ENCODE data around the gene SMIM24. TPM values are rescaled to one million over a fixed set of nuclear protein-coding genes. Genes with fewer than 3 reads are reported as not detected.

SMIM24 gene
- total and polyA plus RNA-seq, 10 of the 15 experiments (the other 5 are each of a cell fraction or from before 2014, with no cell fraction given): 0.14 to 0.44 (median 0.23) TPM; not detected in 4

DNA sequence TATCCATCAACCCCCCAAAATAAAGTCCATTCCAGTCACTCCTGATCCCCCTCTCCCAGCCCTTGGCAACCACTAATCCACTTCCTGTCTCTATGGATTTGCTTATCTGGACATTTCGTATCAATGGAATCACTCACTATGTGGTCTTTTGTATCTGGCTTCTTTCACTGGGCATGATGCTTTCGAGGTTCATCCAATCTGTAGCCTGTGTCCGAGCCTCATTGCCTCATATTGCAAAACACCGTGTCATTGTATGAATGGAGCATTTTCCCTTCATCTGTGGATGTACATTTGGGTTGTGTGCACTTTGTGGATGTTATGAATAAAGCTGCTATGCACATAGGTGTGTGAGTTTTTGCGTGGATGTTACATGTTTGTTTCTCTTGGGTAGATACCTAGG, 24.4 kb upstream of the SMIM24 start:
- ChIA-PET CTCF (no interaction called here), RAD21 (ENCODE audit: unreplicated experiment) (no interaction called here), POLR2A (no interaction called here), SMC1A (ENCODE audit: uncharacterized antibody, unreplicated experiment) (no interaction called here)
- Histone ChIP-seq H3K9ac (ENCODE audit: control insufficient read depth, insufficient read depth, low read length) (no peak overlapping the region), H3K4me3 (no peak overlapping the region), H3K27ac (ENCODE audit: control insufficient read depth, insufficient read depth) (no peak overlapping the region), H3K79me2 (ENCODE audit: control insufficient read depth, insufficient read depth, low read length) (peaks cover 38% of the 10 kb centered on the region), H4K20me1 (ENCODE audit: control insufficient read depth, insufficient read depth) (no peaks in the 10 kb centered on the region), H3K36me3 (ENCODE audit: control insufficient read depth in 2 of 2, insufficient read depth in 2 of 2, low read length in 1 of 2) (no peaks in the 10 kb centered on the region; a peak in 3 of 4 replicates), H2AFZ (ENCODE audit: control insufficient read depth, low read depth, low read length) (no peak overlapping the region), H3K27me3 (replicated peaks in 1 of 2; ENCODE audit: control insufficient read depth in 2 of 2, insufficient read depth in 2 of 2, low read length in 1 of 2) (no peaks in the 10 kb centered on the region), H3K4me2 (ENCODE audit: control insufficient read depth, insufficient read depth) (peak overlapping the region; percentile 15; the same call in 1 of the 2 replicates), H3K4me1 (ENCODE audit: control insufficient read depth, insufficient read depth, low read length) (peaks cover 7% of the 10 kb centered on the region), H3K9me3 (replicated peaks; ENCODE audit: control insufficient read depth, insufficient read depth, low read length) (no peaks in the 10 kb centered on the region)
- DNase-seq (ENCODE audit: low read depth, low spot score) (no peak), ATAC-seq (no peak), FAIRE-seq (peak; percentile 89)
- no peak for TF ChIP-seq NFXL1 (IDR thresholded peaks at IDR 0.05; ENCODE audit: borderline replicate concordance)
- no peak for TF ChIP-seq E2F8 (IDR thresholded peaks at IDR 0.05; ENCODE audit: low read depth, partially characterized antibody)
- no peak for TF ChIP-seq PAX5 (IDR thresholded peaks at IDR 0.05; ENCODE audit: borderline replicate concordance, low read depth, low read length)
- TF ChIP-seq, protein P1, sequence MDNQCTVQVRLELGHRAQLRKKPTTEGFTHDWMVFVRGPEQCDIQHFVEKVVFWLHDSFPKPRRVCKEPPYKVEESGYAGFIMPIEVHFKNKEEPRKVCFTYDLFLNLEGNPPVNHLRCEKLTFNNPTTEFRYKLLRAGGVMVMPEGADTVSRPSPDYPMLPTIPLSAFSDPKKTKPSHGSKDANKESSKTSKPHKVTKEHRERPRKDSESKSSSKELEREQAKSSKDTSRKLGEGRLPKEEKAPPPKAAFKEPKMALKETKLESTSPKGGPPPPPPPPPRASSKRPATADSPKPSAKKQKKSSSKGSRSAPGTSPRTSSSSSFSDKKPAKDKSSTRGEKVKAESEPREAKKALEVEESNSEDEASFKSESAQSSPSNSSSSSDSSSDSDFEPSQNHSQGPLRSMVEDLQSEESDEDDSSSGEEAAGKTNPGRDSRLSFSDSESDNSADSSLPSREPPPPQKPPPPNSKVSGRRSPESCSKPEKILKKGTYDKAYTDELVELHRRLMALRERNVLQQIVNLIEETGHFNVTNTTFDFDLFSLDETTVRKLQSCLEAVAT (IDR thresholded peaks at IDR 0.05): no peak
- TF ChIP-seq TBL1XR1 (IDR thresholded peaks at IDR 0.05; ENCODE audit: low read depth, low read length): no peak
- WGBS (ENCODE audit: insufficient coverage, insufficient replicate concordance, low lambda C conversion rate, missing lambda C conversion rate): 85% methylated on average over 5 of the region's 5 CpGs
- in situ Hi-C loops (cut with MboI): no loop called here
- intact Hi-C loops (cut with micrococcal nuclease; ENCODE audit: unreplicated experiment): no loop called here
- no TSS peak for BruUV-seq (replicated peaks)
